A549 (cell line): ENCODE results near the gene PSPH. TPM values are rescaled to one million over a fixed set of nuclear protein-coding genes. Genes with fewer than 3 reads are reported as not detected.

ENCODE experiments used
- ATAC-seq, 2 experiments: fragments of 200-7000 bp in 1 of 2; fragments of >200 bp in 1 of 2; cut with Nextera tagmentation in 1 of 2; cut with Tn5 transposase in 1 of 2; 3 replicates each; pipeline versions ENCODE4 v1.8.0 to v1.9.1; 2018 to 2020; ENCODE audit warnings: mild to moderate bottlenecking in 1 of 2, moderate library complexity in 1 of 2
- CTCF ChIA-PET: fragments of 300-600 bp; sonication (Branson Sonifier 250); formaldehyde crosslinking; extraction: SDS; loops from one replicate; lab custom pipeline; 2021; ENCODE audit warnings: antibody characterized with exemption, inconsistent platforms; lab: Yijun Ruan, JAX
- POLR2A ChIA-PET: fragments of 350-600 bp; formaldehyde crosslinking; extraction: SDS; loops from one replicate; lab custom pipeline; 2021; ENCODE audit warnings: antibody characterized with exemption, inconsistent platforms; lab: Yijun Ruan, JAX
- DNase-seq, 2 experiments: peaks; one replicate each; pipeline versions ENCODE4 v3.0.0 to v3.0.0-alpha.2; 2011 to 2016; ENCODE audit warnings: low read depth in 1 of 2, low spot score in 1 of 2
- FAIRE-seq: peaks from 2 replicates; lab custom pipeline; 2011; peaks lifted over from hg19 to GRCh38; lab: Jason Lieb, UNC
- H3K27ac ChIP-seq, 2 experiments: fragments of >200 bp; sonication (Bioruptor Twin); formaldehyde crosslinking; 3 replicates each; pipeline ENCODE4 v1.5.1; 2016 to 2017
- H3K4me1 ChIP-seq: fragments of >200 bp; sonication (Bioruptor Twin); formaldehyde crosslinking; 3 replicates; pipeline ENCODE4 v1.6.1; 2016
- H3K4me2 ChIP-seq: fragments of >200 bp; sonication (Bioruptor Twin); formaldehyde crosslinking; 3 replicates; pipeline ENCODE4 v1.6.1; 2016
- H3K4me3 ChIP-seq: fragments of >200 bp; sonication (Bioruptor Twin); formaldehyde crosslinking; 3 replicates; pipeline ENCODE4 v1.5.1; 2016
- H3K9me3 ChIP-seq: fragments of >200 bp; sonication (Bioruptor Twin); formaldehyde crosslinking; 3 replicates; pipeline ENCODE4 v1.6.1; 2016
- CBX2 ChIP-seq: fragments of 200-600 bp; sonication (generic); IDR thresholded peaks from 2 replicates; pipeline ENCODE4 v1.6.1; 2016; ENCODE audit warnings: low read depth, mild to moderate bottlenecking, borderline replicate concordance
- CEBPB ChIP-seq, 2 experiments: fragments of >200 bp in 1 of 2; sonication (Bioruptor Twin) in 1 of 2; formaldehyde crosslinking in 1 of 2; IDR thresholded peaks; 2 replicates each; pipeline ENCODE4 v1.6.1; 2012 to 2016
- CTCF ChIP-seq: fragments of >200 bp; sonication (Bioruptor Twin); formaldehyde crosslinking; IDR thresholded peaks from 3 replicates; pipeline ENCODE4 v1.5.1; 2016
- EHF ChIP-seq: fragments of 250-450 bp; sonication (Bioruptor Pico); IDR thresholded peaks from 2 replicates; pipeline ENCODE4 v1.5.0; 2020; ENCODE audit warnings: mild to moderate bottlenecking
- EHMT2 ChIP-seq: fragments of 200-600 bp; sonication (generic); IDR thresholded peaks from 2 replicates; pipeline ENCODE4 v1.6.1; 2016; ENCODE audit warnings: antibody characterized with exemption, low read depth, mild to moderate bottlenecking, moderate library complexity
- ESRRA ChIP-seq: fragments of 150-350 bp; IDR thresholded peaks from 2 replicates; pipeline ENCODE4 v1.6.1; 2014; ENCODE audit warnings: mild to moderate bottlenecking, low read length, borderline replicate concordance
- FOSB ChIP-seq: fragments of 250-450 bp; sonication (Bioruptor Pico); IDR thresholded peaks from 2 replicates; pipeline ENCODE4 v1.5.0; 2020; ENCODE audit warnings: mild to moderate bottlenecking, moderate library complexity
- GATA3 ChIP-seq: IDR thresholded peaks from 2 replicates; pipeline ENCODE4 v1.6.1; 2012; ENCODE audit warnings: borderline replicate concordance
- JUN ChIP-seq, 2 experiments: fragments of >200 bp; sonication (Bioruptor Twin); formaldehyde crosslinking; IDR thresholded peaks; 2 replicates in 1 of 2; 3 replicates in 1 of 2; pipeline ENCODE4 v1.6.1; 2016 to 2017
- KDM1A ChIP-seq: fragments of 200-600 bp; sonication (generic); IDR thresholded peaks from 2 replicates; pipeline ENCODE4 v1.6.1; 2016; ENCODE audit warnings: low read depth, mild to moderate bottlenecking
- KDM5A ChIP-seq: fragments of 200-600 bp; sonication (generic); IDR thresholded peaks from 2 replicates; pipeline ENCODE4 v1.6.1; 2016; ENCODE audit warnings: antibody characterized with exemption, mild to moderate bottlenecking
- MAFK ChIP-seq: fragments of 450-650 bp; IDR thresholded peaks from 2 replicates; pipeline ENCODE4 v1.6.1; 2014; ENCODE audit not compliant: partially characterized antibody
- MAX ChIP-seq: IDR thresholded peaks from 2 replicates; pipeline ENCODE4 v1.6.1; 2012
- PHF8 ChIP-seq: fragments of 200-600 bp; sonication (generic); IDR thresholded peaks from 2 replicates; pipeline ENCODE4 v1.6.1; 2016; ENCODE audit warnings: low read depth, mild to moderate bottlenecking, antibody characterized with exemption, moderate library complexity, borderline replicate concordance
- POLR2A ChIP-seq: IDR thresholded peaks from 2 replicates; pipeline ENCODE4 v1.6.1; 2012; ENCODE audit warnings: mild to moderate bottlenecking, low read length
- RAD21 ChIP-seq, 2 experiments: fragments of >200 bp in 1 of 2; sonication (Bioruptor Twin) in 1 of 2; formaldehyde crosslinking in 1 of 2; IDR thresholded peaks in 1 of 2; conservative IDR thresholded peaks in 1 of 2; 2 replicates in 1 of 2; 3 replicates in 1 of 2; pipeline ENCODE4 v1.6.1; 2012 to 2018; ENCODE audit warnings: inconsistent platforms in 1 of 2
- RCOR1 ChIP-seq: fragments of 150-350 bp; IDR thresholded peaks from 2 replicates; pipeline ENCODE4 v1.6.1; 2014; ENCODE audit warnings: antibody characterized with exemption, low read length, low read depth
- RFX5 ChIP-seq: fragments of 450-650 bp; IDR thresholded peaks from 2 replicates; pipeline ENCODE4 v1.7.1; 2014; ENCODE audit warnings: antibody characterized with exemption, mild to moderate bottlenecking, moderate library complexity
- SMC3 ChIP-seq: fragments of >200 bp; sonication (Bioruptor Twin); formaldehyde crosslinking; IDR thresholded peaks from 3 replicates; pipeline ENCODE4 v1.6.1; 2018; ENCODE audit warnings: inconsistent platforms
- TFCP2L1 ChIP-seq: fragments of 250-450 bp; sonication (Bioruptor Pico); IDR thresholded peaks from 2 replicates; pipeline ENCODE4 v1.5.0; 2021; ENCODE audit warnings: mild to moderate bottlenecking
- ZSCAN20 ChIP-seq: fragments of 250-450 bp; sonication (Bioruptor Pico); IDR thresholded peaks from 2 replicates; pipeline ENCODE4 v1.8.0; 2022; ENCODE audit warnings: mild to moderate bottlenecking, moderate library complexity
- WGBS: methylation state at CpG from one replicate; pipeline ENCODE4 v1.1.6; 2017; ENCODE audit errors: missing lambda C conversion rate; 5-methylcytosine and 5-hydroxymethylcytosine counted together
- polyA plus RNA-seq, 4 experiments: library from polyadenylated mRNA; depleted of rRNA in 3 of 4; stranded (reverse); fragments of >200 nt; fragmentation: RNase III in 1 of 4; extraction: RNeasy Plus Mini Kit Qiagen cat#74134 plus additional on column Dnase treatment in 1 of 4; gene quantifications; 2 replicates in 3 of 4; 3 replicates in 1 of 4; pipeline ENCODE4 v1.2.3, GENCODE V29; 2011 to 2017
- TF ChIP-seq, protein P1 (sequence below): fragments of >200 bp; sonication (Bioruptor Twin); formaldehyde crosslinking; IDR thresholded peaks from 3 replicates; pipeline ENCODE4 v1.6.1; 2016
- TF ChIP-seq, protein P2 (sequence below): fragments of 250-450 bp; sonication (Bioruptor Pico); IDR thresholded peaks from 2 replicates; pipeline ENCODE4 v1.5.0; 2021; ENCODE audit warnings: mild to moderate bottlenecking, moderate library complexity, borderline replicate concordance
- TF ChIP-seq, protein P3 (sequence below): fragments of >200 bp; sonication (Bioruptor Twin); formaldehyde crosslinking; IDR thresholded peaks from 2 replicates; pipeline ENCODE4 v1.6.1; 2016

The PSPH gene
- polyA plus RNA-seq, 2 of the 4 experiments (the other 2 are of a cell fraction) = 60.9 to 64.7 TPM

DNA sequence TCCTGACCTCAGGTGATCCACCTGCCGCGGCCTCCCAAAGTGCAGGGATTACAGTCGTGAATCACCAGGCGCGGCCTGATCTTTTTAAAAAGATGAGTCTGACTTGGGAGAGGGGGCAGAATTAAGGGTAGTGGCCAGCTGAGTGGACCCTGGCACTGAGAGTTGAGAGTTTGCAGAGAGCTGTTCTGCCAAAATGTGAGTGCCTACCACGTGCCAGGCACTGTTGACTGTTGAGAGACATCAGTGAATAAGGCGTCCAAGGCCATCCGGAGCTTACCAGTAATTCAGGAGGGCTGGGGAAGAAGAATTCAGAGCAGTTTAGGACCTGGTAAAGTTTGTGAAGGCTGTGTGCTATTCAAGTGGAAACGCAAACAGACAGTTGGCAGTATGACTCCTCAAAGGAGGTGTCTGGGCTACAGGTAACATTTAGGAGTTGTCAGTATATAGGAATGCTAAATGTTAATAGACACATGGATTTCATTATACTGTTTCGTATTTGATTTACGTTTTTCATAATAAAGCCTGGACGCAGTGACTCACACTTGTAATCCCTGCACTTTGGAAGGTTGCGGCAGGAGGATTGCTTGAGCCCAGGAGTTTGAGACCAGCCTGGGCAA lies 85.3 kb downstream of the PSPH start:
- H3K9me3 ChIP-seq = no peaks in the 10 kb centered on the region
- H3K27ac ChIP-seq = peak overlapping the region in 1 of 2 experiments; percentile 97; a peak in 1 of 6 replicates
- peak overlapping the region; percentile 77 for H3K4me2 ChIP-seq
- FAIRE-seq = no peak
- no peak for DNase-seq
- TF ChIP-seq ZSCAN20 (CRISPR knock-in tag) = no peak
- no peak for TF ChIP-seq EHF (CRISPR knock-in tag)
- no peak for TF ChIP-seq MAX
- TF ChIP-seq GATA3 = no peak
- TF ChIP-seq RFX5 = no peak
- TF ChIP-seq KDM5A = no peak
- 90% methylated on average over 13 of the region's 13 CpGs for WGBS
- H3K4me1 ChIP-seq = peaks cover 10% of the 10 kb centered on the region; the same call in 2 of the 3 replicates
- ATAC-seq = no peak
- ChIA-PET CTCF (interaction anchor here (1.3 to 2.4 kb wide), 4 partner anchors 10 to 325 kb away, joined by 3 to 19 read pairs (median 6); no protein-coding TSS in a partner anchor), POLR2A (interaction anchor here (1.1 kb wide), 1 partner anchor 36 kb away, joined by 3 read pairs; no protein-coding TSS in a partner anchor)
- H3K4me3 ChIP-seq = peak overlapping the region; percentile 69; the same call in 1 of the 3 replicates

GRCh38 chr7:55965100-55965470 lies 86.2 kb downstream of the PSPH start:
- DNase-seq (peak in 1 of 2 experiments; percentile 22), FAIRE-seq (no peak), ATAC-seq (no peak)
- CTCF ChIA-PET = interaction anchor here (0.5 to 2.4 kb wide), 28 partner anchors 8 to 532 kb away, joined by 3 to 36 read pairs (median 4); partner anchors contain the start of gene PHKG1
- Histone ChIP-seq H3K27ac (peak overlapping the region; percentile 92 to 97), H3K4me3 (peak overlapping the region; percentile 69), H3K9me3 (no peaks in the 10 kb centered on the region), H3K4me2 (peak overlapping the region; percentile 77), H3K4me1 (peaks cover 10% of the 10 kb centered on the region; the same call in 2 of the 3 replicates)
- POLR2A ChIA-PET = interaction anchor here (0.5 to 1.5 kb wide), 9 partner anchors 10 to 1206 kb away, joined by 3 to 8 read pairs (median 4); partner anchors contain the start of genes CCT6A, PHKG1, PSPH and SEC61G
- WGBS = 6% methylated on average over 14 of the region's 14 CpGs
- TF ChIP-seq CBX2 (no peak), RCOR1 (no peak), CEBPB (IDR thresholded peaks at IDR 0.05) (no peak), MAFK (no peak), TFCP2L1 (no peak), GATA3 (no peak), JUN (IDR thresholded peaks at IDR 0.05) (0 out of 5 replicates have a peak, but pooled peaks of 1 of the 2 experiments have one; percentile 18), EHF (CRISPR knock-in tag) (no peak), FOSB (CRISPR knock-in tag) (no peak)

- Histone ChIP-seq H3K4me1 (peaks cover 10% of the 10 kb centered on the region; the same call in 2 of the 3 replicates), H3K4me3 (peak within 1 kb of the TSS; percentile 69), H3K9me3 (no peaks in the 10 kb centered on the region), H3K4me2 (peak within 1 kb of the TSS; percentile 77), H3K27ac (peak within 1 kb of the TSS; percentile 92 to 97)
- ATAC-seq (peak; percentile 90 to 91), DNase-seq (peak; percentile 41 to 69), FAIRE-seq (no peak)
- ChIA-PET POLR2A (interaction anchor here (0.5 to 1.5 kb wide), 12 partner anchors 9 to 1205 kb away, joined by 3 to 8 read pairs (median 4); partner anchors contain the start of genes CCT6A, MRPS17, PHKG1 and PSPH), CTCF (interaction anchor here (0.5 to 2.4 kb wide), 57 partner anchors 8 to 1428 kb away, joined by 3 to 36 read pairs (median 4); partner anchors contain the start of genes CCT6A, PHKG1, PSPH and VOPP1)
- WGBS = 2% methylated on average over 15 of the region's 105 CpGs
- TF ChIP-seq, protein P1, sequence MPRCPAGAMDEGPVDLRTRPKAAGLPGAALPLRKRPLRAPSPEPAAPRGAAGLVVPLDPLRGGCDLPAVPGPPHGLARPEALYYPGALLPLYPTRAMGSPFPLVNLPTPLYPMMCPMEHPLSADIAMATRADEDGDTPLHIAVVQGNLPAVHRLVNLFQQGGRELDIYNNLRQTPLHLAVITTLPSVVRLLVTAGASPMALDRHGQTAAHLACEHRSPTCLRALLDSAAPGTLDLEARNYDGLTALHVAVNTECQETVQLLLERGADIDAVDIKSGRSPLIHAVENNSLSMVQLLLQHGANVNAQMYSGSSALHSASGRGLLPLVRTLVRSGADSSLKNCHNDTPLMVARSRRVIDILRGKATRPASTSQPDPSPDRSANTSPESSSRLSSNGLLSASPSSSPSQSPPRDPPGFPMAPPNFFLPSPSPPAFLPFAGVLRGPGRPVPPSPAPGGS = peak; percentile 93
- TF ChIP-seq FOSB (CRISPR knock-in tag) (no peak), MAX (peak; percentile 69), JUN (IDR thresholded peaks at IDR 0.05) (peak; percentile 91 to 93), EHF (CRISPR knock-in tag) (no peak), RFX5 (no peak), EHMT2 (no peak), RAD21 (conservative IDR thresholded peaks at IDR 0.05 in 1 of 2, IDR thresholded peaks at IDR 0.05 in 1 of 2) (peak; percentile 21 to 32; a peak in 4 of 5 replicates), KDM1A (no peak), PHF8 (peak; percentile 70; the same call in 1 of the 2 replicates), CTCF (peak; percentile 86), POLR2A (peak; percentile 74), ESRRA (0 out of 2 replicates have a peak, but pooled peaks have one; percentile 34), SMC3 (peak; percentile 78)
- TF ChIP-seq, protein P2, sequence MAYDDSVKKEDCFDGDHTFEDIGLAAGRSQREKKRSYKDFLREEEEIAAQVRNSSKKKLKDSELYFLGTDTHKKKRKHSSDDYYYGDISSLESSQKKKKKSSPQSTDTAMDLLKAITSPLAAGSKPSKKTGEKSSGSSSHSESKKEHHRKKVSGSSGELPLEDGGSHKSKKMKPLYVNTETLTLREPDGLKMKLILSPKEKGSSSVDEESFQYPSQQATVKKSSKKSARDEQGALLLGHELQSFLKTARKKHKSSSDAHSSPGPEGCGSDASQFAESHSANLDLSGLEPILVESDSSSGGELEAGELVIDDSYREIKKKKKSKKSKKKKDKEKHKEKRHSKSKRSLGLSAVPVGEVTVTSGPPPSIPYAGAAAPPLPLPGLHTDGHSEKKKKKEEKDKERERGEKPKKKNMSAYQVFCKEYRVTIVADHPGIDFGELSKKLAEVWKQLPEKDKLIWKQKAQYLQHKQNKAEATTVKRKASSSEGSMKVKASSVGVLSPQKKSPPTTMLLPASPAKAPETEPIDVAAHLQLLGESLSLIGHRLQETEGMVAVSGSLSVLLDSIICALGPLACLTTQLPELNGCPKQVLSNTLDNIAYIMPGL (CRISPR knock-in tag) = no peak
- TF ChIP-seq, protein P3, sequence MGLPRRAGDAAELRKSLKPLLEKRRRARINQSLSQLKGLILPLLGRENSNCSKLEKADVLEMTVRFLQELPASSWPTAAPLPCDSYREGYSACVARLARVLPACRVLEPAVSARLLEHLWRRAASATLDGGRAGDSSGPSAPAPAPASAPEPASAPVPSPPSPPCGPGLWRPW = no peak
Measured at GRCh38 chr7:55964261-55965099, 86.8 kb downstream of the PSPH start, which contains the start of gene NIPSNAP2. TSS of gene NIPSNAP2 (plus strand) at chr7:55964585. CDS start at chr7:55964610, 25 bp downstream.
